HG03045 (cell line): ENCODE data around the gene SNAPC1.

Experiments used
- ATAC-seq: cut with Tn5 transposase; IDR thresholded peaks from one replicate; pipeline ENCODE4 v1.9.1; 2021; ENCODE audit warnings: mild to moderate bottlenecking, moderate library complexity; ENCODE audit not compliant: unreplicated experiment

SNAPC1 gene

DNA sequence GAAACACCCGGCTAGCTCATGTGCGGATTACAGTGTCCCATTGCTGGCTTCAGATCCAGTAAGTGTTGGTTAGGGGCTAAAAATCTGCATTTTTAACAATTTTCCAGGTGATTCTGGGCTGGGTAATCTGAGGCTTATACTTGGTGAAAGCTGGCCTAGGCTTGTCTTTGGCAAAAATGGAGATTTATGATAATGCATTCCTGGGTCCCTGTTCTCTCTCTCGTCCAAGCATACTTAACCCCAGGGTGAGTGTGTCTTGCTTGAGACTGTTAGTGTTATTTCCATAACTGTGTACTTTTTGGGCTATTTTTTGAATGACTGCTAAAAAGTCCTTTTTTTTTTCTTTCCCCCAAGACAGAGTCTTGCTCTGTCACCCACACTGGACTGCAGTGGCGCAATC is 43.2 kb downstream of the SNAPC1 start:
- no peak for ATAC-seq

DNA sequence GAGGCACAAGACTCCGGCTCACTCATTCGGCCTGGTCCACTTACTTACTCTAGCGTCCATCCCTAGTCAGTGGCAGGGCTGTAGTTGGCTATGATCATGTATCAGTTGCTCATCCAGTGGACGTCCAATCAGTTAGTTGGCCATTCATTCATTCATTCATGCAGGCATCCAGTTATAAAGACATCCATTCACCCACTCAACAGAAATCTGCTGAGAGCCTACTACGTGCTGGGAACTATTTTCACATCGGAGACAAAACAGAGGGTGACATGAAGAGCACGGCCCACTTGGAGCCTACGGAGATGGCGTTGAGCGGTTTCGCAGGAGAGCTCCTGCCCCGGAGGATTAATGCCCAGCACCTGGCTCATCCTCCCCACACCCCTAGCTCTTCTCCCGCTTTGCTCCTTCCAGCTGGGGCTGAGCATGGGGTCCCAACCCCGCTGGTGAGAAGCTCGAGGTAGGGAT is 49.7 kb downstream of the SNAPC1 start:
- ATAC-seq = no peak

DNA sequence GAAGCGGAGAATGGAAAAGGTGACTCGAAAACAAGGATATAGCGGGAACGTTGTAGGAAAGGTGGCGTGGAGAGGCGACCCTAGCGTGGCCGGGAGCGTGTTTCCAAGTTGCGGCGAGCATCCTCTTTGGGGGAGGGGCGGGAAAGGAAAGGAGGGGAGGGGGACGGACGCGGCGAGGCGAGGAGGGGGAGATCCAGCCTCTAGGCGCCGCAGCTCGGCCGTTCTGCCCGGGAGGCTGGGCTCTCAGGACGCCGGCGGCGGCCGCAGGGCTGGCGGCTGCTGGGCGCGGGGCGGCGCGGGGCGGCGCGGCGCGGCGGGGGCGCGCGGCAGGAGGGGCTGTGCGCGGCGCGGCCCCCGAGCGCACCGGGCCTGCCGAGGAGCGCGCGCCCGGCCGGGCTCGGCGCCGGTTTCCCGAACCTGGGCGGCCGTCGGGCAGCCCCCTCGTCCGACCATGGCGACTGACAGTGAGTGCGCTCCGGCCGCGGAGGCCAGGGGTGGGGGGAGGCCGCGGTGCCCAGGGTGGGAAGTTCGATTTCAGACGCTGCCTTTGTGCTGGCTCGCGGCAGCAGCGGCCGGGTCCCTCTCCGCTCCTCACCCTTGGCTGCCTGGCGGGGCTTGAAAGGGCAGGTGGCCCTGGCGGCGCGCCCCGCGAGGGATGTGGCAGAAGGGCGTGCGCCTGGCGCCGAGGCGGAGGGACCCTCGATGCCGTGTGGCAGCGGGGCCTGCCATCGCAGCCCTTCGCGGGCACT is 50.3 kb downstream of the SNAPC1 start, which contains the start of gene SYT16:
SYT16 (plus strand) TSS at position 357 of the 749 bp plus-strand sequence.
- ATAC-seq = no peak

DNA sequence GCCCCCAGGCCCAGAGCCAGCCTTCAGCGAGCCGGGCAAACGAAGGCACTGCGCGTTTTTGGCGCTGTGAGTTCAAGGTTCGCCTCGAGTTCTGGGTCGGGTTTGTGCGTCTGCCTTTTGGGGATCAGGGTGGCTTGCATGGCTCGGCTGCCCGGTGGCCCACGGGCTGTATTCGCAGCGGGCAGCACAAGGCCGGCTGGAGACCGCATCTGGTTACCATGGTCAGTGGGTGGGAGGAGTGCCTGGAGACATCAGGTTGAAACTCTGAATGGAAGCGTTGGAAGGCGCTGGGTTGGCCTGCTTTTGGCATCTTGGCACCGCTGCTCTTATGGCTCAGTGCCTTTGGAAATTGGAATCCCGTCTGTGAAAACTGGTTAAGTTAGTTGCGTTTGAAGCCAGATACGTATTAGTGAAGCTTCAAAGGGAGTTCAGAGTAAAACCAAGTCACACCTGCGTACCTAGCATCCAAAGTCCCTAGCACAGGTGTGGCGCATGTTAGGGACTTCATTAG is 50.9 kb downstream of the SNAPC1 start:
- ATAC-seq = no peak

DNA sequence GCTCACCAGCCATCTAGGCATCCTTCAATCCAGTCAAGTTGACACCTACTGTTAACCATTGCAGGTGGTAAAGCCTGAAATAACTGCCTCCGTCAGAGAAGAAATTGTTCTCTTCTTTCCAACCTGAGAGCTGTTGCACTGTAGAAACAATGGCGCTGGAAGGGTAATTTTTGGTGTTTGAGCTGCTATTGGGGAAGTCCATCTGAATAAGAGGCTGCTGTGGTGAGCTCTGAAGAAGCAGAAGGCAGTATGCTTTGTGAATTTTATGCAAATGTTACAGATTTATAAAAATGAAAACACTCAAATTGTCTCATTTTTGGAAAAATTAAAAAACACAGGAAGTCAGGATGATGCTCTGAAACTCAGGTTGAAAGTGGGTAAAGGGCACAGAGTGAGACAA is 60.2 kb downstream of the SNAPC1 start:
- ATAC-seq = no peak

DNA sequence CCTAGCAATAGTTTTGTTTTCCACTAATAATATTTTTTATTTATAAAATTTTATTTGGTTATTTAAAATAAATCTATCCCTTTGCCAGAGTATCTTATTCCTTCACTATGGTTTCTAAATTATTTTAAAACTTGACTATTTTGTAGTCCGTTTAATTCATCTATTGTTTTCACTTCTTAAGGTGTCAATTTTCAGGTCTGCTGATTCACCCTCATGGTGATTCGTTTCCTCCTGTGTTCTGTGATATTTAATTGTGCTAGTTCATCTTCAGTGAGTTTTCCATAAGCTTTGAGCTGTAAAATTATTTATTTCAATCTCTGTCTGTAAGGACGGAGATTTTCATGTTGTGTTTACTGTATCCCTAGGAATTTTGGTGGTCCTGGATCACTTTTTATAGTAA is 70.6 kb downstream of the SNAPC1 start:
- ATAC-seq = no peak

DNA sequence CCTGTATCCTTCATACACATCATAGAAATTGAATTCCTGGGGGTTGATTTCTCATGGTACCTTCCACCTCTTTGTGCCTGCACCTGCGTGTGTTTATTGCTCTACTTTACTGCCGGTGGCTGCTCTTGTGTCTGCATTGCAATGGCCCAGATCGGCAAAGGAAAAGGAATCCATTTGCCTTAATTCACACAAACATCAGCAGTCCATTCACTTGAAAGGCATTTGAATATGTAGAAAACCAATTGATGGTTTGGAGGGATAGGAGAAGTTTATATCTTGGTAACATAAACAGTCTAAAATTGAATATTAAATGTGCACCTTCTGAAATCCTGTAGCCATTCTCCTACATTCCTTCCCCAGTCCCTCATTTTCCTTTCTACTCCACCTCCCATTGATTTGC is 74.0 kb downstream of the SNAPC1 start:
- no peak for ATAC-seq

DNA sequence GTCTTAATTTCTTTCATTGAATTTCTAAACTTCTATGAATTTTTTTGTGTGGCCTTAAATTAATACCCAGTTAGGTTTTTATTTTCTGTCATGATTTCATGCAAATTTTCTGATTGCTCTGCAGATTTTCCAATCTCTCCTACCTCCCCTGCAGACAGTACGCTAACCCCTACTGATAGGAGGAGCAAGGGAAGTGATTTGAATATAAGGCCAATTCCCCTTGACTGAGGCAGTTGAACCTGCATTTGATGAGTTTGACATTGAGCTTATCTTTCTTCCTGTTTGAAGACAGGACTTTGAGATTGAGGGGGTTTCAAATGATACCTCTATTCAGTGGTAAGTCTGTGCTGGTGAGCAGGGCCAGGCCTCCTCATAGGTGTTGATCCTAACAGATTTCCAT is 74.6 kb downstream of the SNAPC1 start:
- no peak for ATAC-seq

DNA sequence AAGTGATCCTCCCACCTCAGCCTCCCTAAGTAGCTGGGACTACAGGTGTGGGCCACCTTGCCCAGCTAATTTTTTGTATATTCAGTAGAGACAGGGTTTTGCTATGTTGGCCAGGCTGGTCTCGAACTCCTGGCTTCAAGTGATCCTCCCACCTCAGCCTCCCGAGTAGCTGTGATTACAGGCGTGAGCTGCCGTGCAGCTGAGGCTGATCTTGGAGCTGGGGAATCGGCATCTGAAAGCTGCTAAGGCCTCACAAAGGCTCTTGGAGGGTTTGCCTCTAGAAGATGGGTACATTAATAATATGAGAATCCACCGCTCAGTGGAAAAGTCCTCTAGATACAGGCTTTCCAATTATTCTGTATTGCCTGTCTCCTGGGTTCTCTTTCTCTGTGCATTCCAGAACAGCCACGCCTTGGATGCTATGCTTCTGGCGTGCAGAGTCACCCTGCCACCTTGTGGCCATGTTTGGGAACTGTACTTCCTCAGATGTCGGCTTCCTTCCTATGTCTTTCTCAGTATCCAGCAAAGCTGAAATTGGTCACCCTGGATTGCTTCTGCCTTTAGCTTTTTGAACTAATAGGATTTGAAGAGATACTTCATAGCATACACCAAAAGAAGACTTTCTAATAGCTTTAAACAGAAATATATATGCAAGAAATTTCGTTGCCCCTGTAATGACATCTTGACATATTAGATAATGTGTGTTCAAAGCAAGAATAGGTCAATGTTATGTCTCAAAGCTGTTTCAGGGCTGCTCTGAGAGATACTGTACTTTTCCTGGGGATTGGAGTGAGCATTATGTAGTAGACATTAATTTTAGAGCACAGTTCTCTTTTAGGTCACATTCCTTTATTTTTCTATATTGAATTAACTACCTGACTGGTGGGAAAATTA is 75.4 kb downstream of the SNAPC1 start:
- peak; percentile 76 for ATAC-seq

DNA sequence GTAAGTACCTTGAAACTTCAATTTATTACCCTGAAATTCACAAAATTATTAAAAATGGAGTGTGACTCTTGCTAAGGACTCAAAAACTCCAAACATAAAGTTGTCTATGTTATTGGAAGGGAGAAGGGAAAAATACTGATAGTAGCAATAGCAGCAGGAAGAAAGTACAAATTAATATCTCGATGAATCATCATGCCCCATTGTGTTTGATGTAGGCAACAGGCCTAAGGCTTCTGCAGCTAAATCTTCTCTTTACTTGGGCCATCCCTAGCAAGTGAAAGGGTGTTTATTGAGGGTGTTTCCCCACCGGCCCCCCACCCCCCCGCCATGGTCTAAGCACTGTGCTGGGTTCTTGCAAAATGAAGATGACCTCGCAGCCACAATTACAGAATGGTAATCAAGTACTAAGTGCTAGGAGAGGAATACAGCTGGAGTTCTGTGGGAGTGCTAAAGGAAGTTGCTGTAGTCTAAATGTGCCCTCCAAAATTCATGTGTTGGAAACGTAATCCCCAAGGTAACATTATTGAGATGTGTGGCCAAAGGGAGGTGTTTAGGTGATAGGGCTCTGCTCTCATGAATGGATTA is 76.5 kb downstream of the SNAPC1 start:
- ATAC-seq = no peak

DNA sequence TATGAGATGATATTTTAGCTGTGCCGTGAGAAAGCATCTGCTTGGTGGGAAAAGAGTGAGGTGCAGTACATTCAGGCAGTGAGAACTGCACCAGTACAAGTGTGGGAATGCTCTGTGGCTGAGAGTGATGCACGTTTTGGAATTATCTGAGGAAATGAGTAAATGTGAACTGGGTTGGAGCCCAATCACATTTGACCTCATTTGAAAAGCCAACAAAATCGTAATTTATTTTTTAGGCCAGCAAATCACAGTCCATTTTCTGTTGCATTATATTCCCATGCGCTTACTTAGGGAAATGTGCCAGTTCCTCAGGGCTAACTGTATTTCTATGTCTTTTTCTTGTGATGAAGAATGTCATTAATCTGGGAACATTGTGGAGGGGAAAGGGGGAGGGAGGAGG is 77.3 kb downstream of the SNAPC1 start:
- ATAC-seq = no peak

DNA sequence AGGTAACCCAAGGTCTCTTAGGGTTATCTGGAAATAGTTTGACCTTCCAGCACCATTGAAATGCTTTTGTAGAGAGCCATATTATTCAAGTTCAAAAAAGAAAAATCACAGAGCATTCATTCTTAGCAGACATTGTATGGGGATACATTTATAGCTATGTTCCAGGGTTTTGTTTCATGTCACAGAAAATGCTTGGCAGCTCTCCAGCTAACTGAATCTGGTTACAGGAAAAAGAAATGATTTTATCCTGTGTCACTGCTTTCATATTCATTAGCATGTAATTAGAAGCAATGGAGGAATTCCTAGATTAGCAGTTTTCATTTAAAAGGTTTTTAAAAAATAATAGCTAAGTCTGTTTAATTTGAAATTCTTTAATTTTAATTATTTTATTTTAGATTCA is 78.9 kb downstream of the SNAPC1 start:
- no peak for ATAC-seq
